GM18868 (cell line): ENCODE measurements around the gene ECSIT.
A peak's percentile ranks its signal among the peaks of the same experiment; 100 is the strongest.
"Not testable (repeated sequence)": the region's sequence is repeated elsewhere in the genome, so short reads cannot be mapped to it uniquely, and the experiment has no call there.

Experiments used
- ATAC-seq: cut with Tn5 transposase; IDR thresholded peaks from one replicate; pipeline ENCODE4 v1.9.1; 2021; ENCODE audit warnings: mild to moderate bottlenecking, moderate library complexity; ENCODE audit not compliant: unreplicated experiment

ECSIT gene

GRCh38 chr19:11528551-11529341 is at the start of gene ECSIT:
Gene ECSIT, minus strand, starts transcription at chr19:11529134. Its CDS starts 9,964 bp downstream, at chr19:11519170.
- peak; percentile 94 for ATAC-seq

- ATAC-seq, result no peak
Observed at GRCh38 chr19:11577451-11578257, 48.7 kb upstream of the ECSIT start, which contains the start of gene ACP5. Gene ACP5, minus strand, starts transcription at chr19:11577645. Its CDS starts 328 bp downstream, at chr19:11577317.

- ATAC-seq, result no peak
Observed at GRCh38 chr19:11576227-11576626, 47.3 kb upstream of the ECSIT start.

GRCh38 chr19:11574689-11575088 is 45.8 kb upstream of the ECSIT start:
- no peak for ATAC-seq

- not testable (repeated sequence) for ATAC-seq
Observed at GRCh38 chr19:11573763-11574162, 44.8 kb upstream of the ECSIT start.

- ATAC-seq, result not testable (repeated sequence)
Observed at GRCh38 chr19:11573354-11573753, 44.4 kb upstream of the ECSIT start.

- no peak for ATAC-seq
Observed at GRCh38 chr19:11570039-11570462, 41.1 kb upstream of the ECSIT start.

- ATAC-seq, result no peak
Observed at GRCh38 chr19:11566164-11566563, 37.2 kb upstream of the ECSIT start.

- not testable (repeated sequence) for ATAC-seq
Observed at GRCh38 chr19:11565649-11565980, 36.7 kb upstream of the ECSIT start.

- not testable (repeated sequence) for ATAC-seq
Observed at GRCh38 chr19:11564082-11564807, 35.3 kb upstream of the ECSIT start.

GRCh38 chr19:11563532-11563931 is 34.6 kb upstream of the ECSIT start:
- ATAC-seq, result no peak

GRCh38 chr19:11560404-11561051 is 31.6 kb upstream of the ECSIT start:
- peak; percentile 37 for ATAC-seq

GRCh38 chr19:11558881-11559828 is 30.2 kb upstream of the ECSIT start, which contains the start of gene ELOF1:
Gene ELOF1, minus strand, starts transcription at chr19:11559230. Its CDS starts 4,883 bp downstream, at chr19:11554347.
- ATAC-seq, result peak; percentile 77

GRCh38 chr19:11556634-11557420 is 27.9 kb upstream of the ECSIT start:
- ATAC-seq, result no peak

GRCh38 chr19:11555246-11555645 is 26.3 kb upstream of the ECSIT start:
- no peak for ATAC-seq

GRCh38 chr19:11554160-11554559 is 25.2 kb upstream of the ECSIT start:
- ATAC-seq, result no peak

GRCh38 chr19:11552666-11553372 is 23.9 kb upstream of the ECSIT start:
- ATAC-seq, result no peak

- ATAC-seq, result no peak
Observed at GRCh38 chr19:11551603-11552235, 22.8 kb upstream of the ECSIT start.
